H9 (cell line): ENCODE results near the gene B4GALNT4. TPM values are rescaled to one million over a fixed set of nuclear protein-coding genes. Genes with fewer than 3 reads are reported as not detected.
A peak's percentile ranks its signal among the peaks of the same experiment; 100 is the strongest.

ENCODE experiments used
- DNase-seq: peaks from one replicate; pipeline ENCODE4 v3.0.0-alpha.2; 2017
- H2AFZ ChIP-seq: one replicate; pipeline ENCODE4 v1.6.1; 2013; ENCODE audit warnings: mild to moderate bottlenecking, low read length, control low read depth, moderate library complexity
- H2AK5ac ChIP-seq: 2 replicates; pipeline ENCODE4 v1.6.1; 2013; ENCODE audit warnings: low read length, control low read depth, mixed read lengths; ENCODE audit not compliant: insufficient read length
- H2BK120ac ChIP-seq: one replicate; pipeline ENCODE4 v1.6.1; 2013; ENCODE audit warnings: low read depth, mild to moderate bottlenecking, low read length, control low read depth, inconsistent platforms; ENCODE audit not compliant: poor library complexity, severe bottlenecking
- H2BK12ac ChIP-seq: 2 replicates; pipeline ENCODE4 v1.6.1; 2013; ENCODE audit warnings: low read length, control low read depth, mixed read lengths, low read depth; ENCODE audit not compliant: insufficient read length
- H2BK15ac ChIP-seq: 2 replicates; pipeline ENCODE4 v1.6.1; 2013; ENCODE audit warnings: low read depth, low read length, control low read depth
- H2BK20ac ChIP-seq: one replicate; pipeline ENCODE4 v1.6.1; 2013; ENCODE audit warnings: low read depth, mild to moderate bottlenecking, low read length, control low read depth, inconsistent platforms; ENCODE audit not compliant: poor library complexity, severe bottlenecking
- H2BK5ac ChIP-seq: 2 replicates; pipeline ENCODE4 v1.6.1; 2013; ENCODE audit warnings: low read length, control low read depth, mixed read lengths; ENCODE audit not compliant: insufficient read length
- H3K14ac ChIP-seq: 2 replicates; pipeline ENCODE4 v1.6.1; 2013; ENCODE audit warnings: low read length, control low read depth; ENCODE audit not compliant: insufficient read depth
- H3K18ac ChIP-seq: 2 replicates; pipeline ENCODE4 v1.6.1; 2013; ENCODE audit warnings: low read depth, mild to moderate bottlenecking, mixed read lengths, low read length, control low read depth; ENCODE audit not compliant: insufficient read length
- H3K23ac ChIP-seq: 2 replicates; pipeline ENCODE4 v1.6.1; 2013; ENCODE audit warnings: low read length, control low read depth, mixed read lengths, low read depth; ENCODE audit not compliant: insufficient read length
- H3K23me2 ChIP-seq: 2 replicates; pipeline ENCODE4 v1.6.1; 2013; ENCODE audit warnings: low read depth, mild to moderate bottlenecking, mixed read lengths, low read length, control low read depth; ENCODE audit not compliant: insufficient read length, poor library complexity, severe bottlenecking
- H3K27ac ChIP-seq: 2 replicates; pipeline ENCODE4 v1.5.1; 2013; ENCODE audit warnings: low read length, control low read depth, mixed read lengths, low read depth; ENCODE audit not compliant: insufficient read length
- H3K27me3 ChIP-seq: 2 replicates; pipeline ENCODE4 v1.6.1; 2013; ENCODE audit warnings: low read length, control low read depth, inconsistent platforms; ENCODE audit not compliant: insufficient read depth
- H3K4ac ChIP-seq: 2 replicates; pipeline ENCODE4 v1.6.1; 2013; ENCODE audit warnings: low read depth, mild to moderate bottlenecking, control low read depth, inconsistent platforms, low read length, moderate library complexity
- H3K4me1 ChIP-seq: 2 replicates; pipeline ENCODE4 v1.6.1; 2013; ENCODE audit warnings: low read length, control low read depth, inconsistent platforms; ENCODE audit not compliant: insufficient read depth
- H3K4me2 ChIP-seq: 2 replicates; pipeline ENCODE4 v1.6.1; 2013; ENCODE audit warnings: low read length, control low read depth, mixed read lengths; ENCODE audit not compliant: insufficient read length, insufficient read depth
- H3K56ac ChIP-seq: 2 replicates; pipeline ENCODE4 v1.6.1; 2013; ENCODE audit warnings: low read depth, mild to moderate bottlenecking, mixed read lengths, low read length, control low read depth; ENCODE audit not compliant: insufficient read length
- H3K79me1 ChIP-seq: 2 replicates; pipeline ENCODE4 v1.6.1; 2013; ENCODE audit warnings: low read depth, mild to moderate bottlenecking, moderate library complexity, low read length, control low read depth, inconsistent platforms; ENCODE audit not compliant: insufficient read depth, poor library complexity, severe bottlenecking
- H3K79me2 ChIP-seq: 2 replicates; pipeline ENCODE4 v1.6.1; 2013; ENCODE audit warnings: low read length, control low read depth, inconsistent platforms; ENCODE audit not compliant: insufficient read depth
- H3K9ac ChIP-seq: 2 replicates; pipeline ENCODE4 v1.6.1; 2013; ENCODE audit warnings: low read length, control low read depth, mixed read lengths; ENCODE audit not compliant: insufficient read length; ENCODE audit errors: extremely low read depth
- H3K9me3 ChIP-seq: one replicate; pipeline ENCODE4 v1.6.1; 2013; ENCODE audit warnings: low read depth, low read length, inconsistent platforms; ENCODE audit not compliant: control insufficient read depth
- H3T11ph ChIP-seq: one replicate; pipeline ENCODE4 v1.6.1; 2013; ENCODE audit warnings: mild to moderate bottlenecking, low read length, control low read depth, inconsistent platforms
- H4K20me1 ChIP-seq: one replicate; pipeline ENCODE4 v1.6.1; 2013; ENCODE audit not compliant: control insufficient read depth, insufficient read length, insufficient read depth
- H4K5ac ChIP-seq: 2 replicates; pipeline ENCODE4 v1.6.1; 2013; ENCODE audit warnings: low read depth, mild to moderate bottlenecking, mixed read lengths, low read length, control low read depth; ENCODE audit not compliant: insufficient read length
- H4K8ac ChIP-seq: replicated peaks from 2 replicates; pipeline ENCODE4 v1.6.1; 2013; ENCODE audit warnings: low read length, control low read depth, mixed read lengths, low read depth; ENCODE audit not compliant: insufficient read length
- H4K91ac ChIP-seq: 2 replicates; pipeline ENCODE4 v1.6.1; 2013; ENCODE audit warnings: low read depth, mild to moderate bottlenecking, moderate library complexity, mixed read lengths, low read length, control low read depth; ENCODE audit not compliant: insufficient read length
- H3K27ac Mint-ChIP-seq, 3 experiments: 2 replicates in 2 of 3; 3 replicates in 1 of 3; pipeline ENCODE4 v1.8.0; 2020 to 2021; ENCODE audit warnings: mixed read lengths in 3 of 3, mild to moderate bottlenecking in 1 of 3, moderate library complexity in 1 of 3
- H3K27me3 Mint-ChIP-seq: 2 replicates; pipeline ENCODE4 v1.8.0; 2021; ENCODE audit warnings: low read depth, mild to moderate bottlenecking, moderate library complexity, mixed read lengths
- H3K36me3 Mint-ChIP-seq, 3 experiments: 2 replicates in 2 of 3; 3 replicates in 1 of 3; pipeline ENCODE4 v1.8.0; 2020 to 2021; ENCODE audit warnings: low read depth in 3 of 3, mixed read lengths in 3 of 3; ENCODE audit not compliant: insufficient read depth in 1 of 3
- H3K4me1 Mint-ChIP-seq, 2 experiments: 2 replicates each; pipeline ENCODE4 v1.8.0; 2020; ENCODE audit warnings: mixed read lengths in 2 of 2
- H3K4me3 Mint-ChIP-seq, 2 experiments: 2 replicates in 1 of 2; 3 replicates in 1 of 2; pipeline ENCODE4 v1.8.0; 2020 to 2021; ENCODE audit warnings: mild to moderate bottlenecking in 2 of 2, mixed read lengths in 2 of 2, moderate library complexity in 1 of 2
- H3K9me3 Mint-ChIP-seq, 2 experiments: 2 replicates in 1 of 2; 3 replicates in 1 of 2; pipeline ENCODE4 v1.8.0; 2020; ENCODE audit warnings: mild to moderate bottlenecking in 2 of 2, mixed read lengths in 2 of 2, moderate library complexity in 1 of 2
- CTCF ChIP-seq: fragments of 200-600 bp; sonication (generic); conservative IDR thresholded peaks from 3 replicates; pipeline ENCODE4 v1.8.0; 2021; ENCODE audit warnings: antibody characterized with exemption, mild to moderate bottlenecking
- WGBS: extraction: QIAGEN DNeasy Blood & Tissue Kit; methylation state at CpG from one replicate; pipeline ENCODE4 v1.1.7; 2013; ENCODE audit warnings: missing lambda C conversion rate, low lambda C conversion rate, mixed read lengths; ENCODE audit not compliant: insufficient read length; ENCODE audit errors: extremely low coverage; 5-methylcytosine and 5-hydroxymethylcytosine counted together
- total RNA-seq: library from RNA; stranded (reverse); gene quantifications from 2 replicates; pipeline ENCODE4 v1.2.1, GENCODE V29; 2021

The B4GALNT4 gene
- total RNA-seq, 1 experiment from 2014 or later, result 105 TPM

- H3K27me3 Mint-ChIP-seq, result peaks cover 20% of the 10 kb centered on the region
- no CpG with 5 or more reads among the region's 9 CpGs for WGBS
- H3K9ac ChIP-seq, result no peak overlapping the region
- H3K27me3 ChIP-seq, result no peaks in the 10 kb centered on the region; the same call in 1 of the 2 replicates
- H3K36me3 Mint-ChIP-seq, result no peaks in the 10 kb centered on the region; a peak in 1 of 7 replicates
- H2AFZ ChIP-seq, result no peak overlapping the region
- no peaks in the 10 kb centered on the region; a peak in 1 of 5 replicates for H3K9me3 Mint-ChIP-seq
- no peak overlapping the region for H4K5ac ChIP-seq
- peaks cover 17 to 26% of the 10 kb centered on the region in 2 experiments for H3K4me1 Mint-ChIP-seq
- H3K79me2 ChIP-seq, result no peaks in the 10 kb centered on the region; the same call in 1 of the 2 replicates
- no peak overlapping the region for H3K27ac ChIP-seq
- no peak overlapping the region for H2BK12ac ChIP-seq
- no peaks in the 10 kb centered on the region for H3K9me3 ChIP-seq
- no peak overlapping the region for H3K56ac ChIP-seq
- H2BK15ac ChIP-seq, result no peak overlapping the region
- no peak overlapping the region for H2BK5ac ChIP-seq
- no peak overlapping the region for H2AK5ac ChIP-seq
- no peak overlapping the region for H3K4me2 ChIP-seq
- no peak overlapping the region for H2BK20ac ChIP-seq
- no peak overlapping the region for H4K8ac ChIP-seq
- peak overlapping the region in 1 of 3 experiments; percentile 25; a peak in 1 of 7 replicates for H3K27ac Mint-ChIP-seq
- H3K4ac ChIP-seq, result no peak overlapping the region
- H4K91ac ChIP-seq, result no peak overlapping the region
- no peak overlapping the region for H2BK120ac ChIP-seq
- DNase-seq, result no peak
- H3T11ph ChIP-seq, result no peak overlapping the region
- H3K18ac ChIP-seq, result no peak overlapping the region
- TF ChIP-seq CTCF, result no peak
- peaks cover 2% of the 10 kb centered on the region; the same call in 1 of the 2 replicates for H3K4me1 ChIP-seq
- H3K4me3 Mint-ChIP-seq, result peak overlapping the region in 1 of 2 experiments; percentile 42; a peak in 2 of 5 replicates
- H3K23me2 ChIP-seq, result peaks cover 10% of the 10 kb centered on the region
- H3K23ac ChIP-seq, result no peak overlapping the region
- H4K20me1 ChIP-seq, result peaks cover 8% of the 10 kb centered on the region
- no peak overlapping the region; the same call in 1 of the 2 replicates for H3K14ac ChIP-seq
- no peaks in the 10 kb centered on the region for H3K79me1 ChIP-seq
Measured at GRCh38 chr11:414318-414857, 45.1 kb downstream of the B4GALNT4 start.
